ENCODE data around the gene ARF3.
A peak's percentile ranks its signal among the peaks of the same experiment; 100 is the strongest.

ARF3 gene

GRCh38 chr12:48969833-48970701 lies 12.8 kb upstream of the ARF3 start:
- H3K9ac ChIP-seq (ENCODE audit: insufficient read length, low read depth), result peak overlapping the region; percentile 95
- H3K27me3 ChIP-seq (ENCODE audit: insufficient read depth, insufficient read length), result peaks cover 39% of the 10 kb centered on the region
- peaks cover 34% of the 10 kb centered on the region for H3K4me1 ChIP-seq (ENCODE audit: insufficient read depth, insufficient read length)
- H3K9me3 ChIP-seq (ENCODE audit: insufficient read depth, low read length), result no peaks in the 10 kb centered on the region
- H3K4me3 ChIP-seq (ENCODE audit: insufficient read length, low read depth), result peak overlapping the region; percentile 72
- H3K36me3 ChIP-seq (ENCODE audit: insufficient read depth, insufficient read length, low read length), result peaks cover 16% of the 10 kb centered on the region
- DNase-seq (ENCODE audit: low read depth, low spot score), result no peak
- no peak for TF ChIP-seq ZNF274 (IDR thresholded peaks at IDR 0.05; ENCODE audit: low read depth, low read length)
- TF ChIP-seq YY1 (IDR thresholded peaks at IDR 0.05; ENCODE audit: insufficient read depth, insufficient read length), result no peak
- TF ChIP-seq SUZ12 (IDR thresholded peaks at IDR 0.05; ENCODE audit: extremely low read depth, insufficient read depth, insufficient read length), result no peak

DNA sequence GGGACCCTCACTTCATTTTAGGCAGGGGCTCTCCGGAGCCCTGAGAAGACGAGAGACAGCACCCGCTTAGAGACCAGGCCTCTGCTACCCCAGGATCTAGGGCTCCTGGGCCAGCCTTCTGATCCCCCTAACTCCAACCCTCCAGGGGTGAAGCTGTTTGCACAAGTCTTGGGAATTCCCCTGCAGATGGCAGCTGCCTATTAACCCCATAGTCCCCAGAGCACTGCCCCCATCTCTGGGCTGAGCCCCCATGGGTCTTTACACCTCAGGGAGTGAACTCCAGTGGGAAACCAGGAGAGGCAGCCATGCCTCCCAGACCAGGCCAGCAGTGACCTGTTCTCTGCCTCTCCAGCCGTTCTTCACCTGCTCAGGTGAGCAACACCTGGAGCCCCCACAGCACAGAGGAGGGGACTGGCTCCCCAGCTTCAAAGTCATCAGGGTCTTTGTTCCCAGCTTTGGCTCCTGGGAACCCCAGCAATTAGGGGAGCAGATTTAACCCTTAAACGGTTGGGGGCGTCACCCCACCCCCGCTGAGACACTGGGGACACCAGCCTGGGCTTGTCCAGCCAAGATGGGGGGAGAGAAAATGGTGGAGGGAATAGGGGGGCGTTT lies 12.0 kb upstream of the ARF3 start:
- Histone ChIP-seq H3K9ac (ENCODE audit: insufficient read length, low read depth) (peak overlapping the region; percentile 95), H3K36me3 (ENCODE audit: insufficient read depth, insufficient read length, low read length) (peaks cover 20% of the 10 kb centered on the region), H3K4me1 (ENCODE audit: insufficient read depth, insufficient read length) (peaks cover 37% of the 10 kb centered on the region), H3K27me3 (ENCODE audit: insufficient read depth, insufficient read length) (peaks cover 39% of the 10 kb centered on the region), H3K9me3 (ENCODE audit: insufficient read depth, low read length) (no peaks in the 10 kb centered on the region), H3K4me3 (ENCODE audit: insufficient read length, low read depth) (peak overlapping the region; percentile 72)
- no peak for DNase-seq (ENCODE audit: low read depth, low spot score)
- TF ChIP-seq ZNF274 (IDR thresholded peaks at IDR 0.05; ENCODE audit: low read depth, low read length), result no peak
- TF ChIP-seq YY1 (IDR thresholded peaks at IDR 0.05; ENCODE audit: insufficient read depth, insufficient read length), result no peak
- TF ChIP-seq SUZ12 (IDR thresholded peaks at IDR 0.05; ENCODE audit: extremely low read depth, insufficient read depth, insufficient read length), result no peak

GRCh38 chr12:48968467-48968866 lies 11.2 kb upstream of the ARF3 start:
- Histone ChIP-seq H3K27me3 (ENCODE audit: insufficient read depth, insufficient read length) (peaks cover 36% of the 10 kb centered on the region), H3K4me3 (ENCODE audit: insufficient read length, low read depth) (no peak overlapping the region), H3K4me1 (ENCODE audit: insufficient read depth, insufficient read length) (peaks cover 37% of the 10 kb centered on the region)

GRCh38 chr12:48967991-48968390 lies 10.7 kb upstream of the ARF3 start:
- peak overlapping the region; percentile 4 for H3K4me3 ChIP-seq (ENCODE audit: insufficient read length, low read depth)
- H3K27me3 ChIP-seq (ENCODE audit: insufficient read depth, insufficient read length), result peaks cover 31% of the 10 kb centered on the region
- H3K36me3 ChIP-seq (ENCODE audit: insufficient read depth, insufficient read length, low read length), result peaks cover 21% of the 10 kb centered on the region
- peaks cover 37% of the 10 kb centered on the region for H3K4me1 ChIP-seq (ENCODE audit: insufficient read depth, insufficient read length)
- H3K9me3 ChIP-seq (ENCODE audit: insufficient read depth, low read length), result no peaks in the 10 kb centered on the region
- H3K9ac ChIP-seq (ENCODE audit: insufficient read length, low read depth), result peak overlapping the region; percentile 82
- no peak for TF ChIP-seq ZNF274 (IDR thresholded peaks at IDR 0.05; ENCODE audit: low read depth, low read length)
- TF ChIP-seq SUZ12 (IDR thresholded peaks at IDR 0.05; ENCODE audit: extremely low read depth, insufficient read depth, insufficient read length), result no peak
- no peak for TF ChIP-seq YY1 (IDR thresholded peaks at IDR 0.05; ENCODE audit: insufficient read depth, insufficient read length)
- DNase-seq (ENCODE audit: low read depth, low spot score), result no peak

More at GRCh38 chr12:48968467-48968866, 11.2 kb upstream of the ARF3 start:
- TF ChIP-seq SUZ12 (IDR thresholded peaks at IDR 0.05; ENCODE audit: extremely low read depth, insufficient read depth, insufficient read length) (no peak), ZNF274 (IDR thresholded peaks at IDR 0.05; ENCODE audit: low read depth, low read length) (no peak), YY1 (IDR thresholded peaks at IDR 0.05; ENCODE audit: insufficient read depth, insufficient read length) (no peak)
- H3K9ac ChIP-seq (ENCODE audit: insufficient read length, low read depth), result no peak overlapping the region
- peaks cover 21% of the 10 kb centered on the region for H3K36me3 ChIP-seq (ENCODE audit: insufficient read depth, insufficient read length, low read length)
- H3K9me3 ChIP-seq (ENCODE audit: insufficient read depth, low read length), result no peaks in the 10 kb centered on the region
- DNase-seq (ENCODE audit: low read depth, low spot score), result no peak

DNA sequence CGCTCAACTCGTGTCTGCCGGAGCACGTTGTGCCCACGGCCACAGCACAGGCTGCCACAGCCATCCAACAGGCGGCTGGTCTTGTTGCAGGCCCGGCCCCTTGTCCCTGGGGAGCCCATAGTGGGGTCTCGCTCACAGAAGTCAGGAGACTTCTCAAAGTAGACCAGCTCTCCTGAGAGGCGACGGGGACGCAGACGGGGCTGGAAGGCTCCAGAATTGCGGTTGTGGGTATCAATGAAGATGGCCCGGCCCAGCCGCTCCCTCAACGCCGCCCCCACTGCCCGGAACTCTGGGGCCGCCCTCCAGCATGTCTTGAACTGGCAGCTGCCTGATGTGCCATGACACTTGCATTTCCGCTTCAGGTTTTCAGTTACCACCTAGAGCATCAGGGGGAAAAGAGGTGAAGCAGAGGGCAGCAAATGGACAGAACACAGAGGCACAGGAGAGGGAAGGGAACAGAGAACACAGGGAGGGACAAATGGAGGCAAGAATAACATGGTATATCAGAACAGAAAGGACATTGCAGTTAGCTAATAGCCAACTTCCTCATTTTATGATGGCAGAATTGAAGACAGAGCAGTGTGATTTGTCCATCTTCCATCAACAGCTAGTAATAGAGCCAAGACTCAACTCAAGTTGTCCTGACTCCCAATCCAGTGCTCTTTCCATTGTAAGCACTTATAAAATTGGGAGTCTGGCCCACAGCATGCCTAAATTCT lies 9.0 kb upstream of the ARF3 start:
- no peak overlapping the region for H3K4me3 ChIP-seq (ENCODE audit: insufficient read length, low read depth)
- no peaks in the 10 kb centered on the region for H3K9me3 ChIP-seq (ENCODE audit: insufficient read depth, low read length)
- peaks cover 33% of the 10 kb centered on the region for H3K4me1 ChIP-seq (ENCODE audit: insufficient read depth, insufficient read length)
- TF ChIP-seq YY1 (IDR thresholded peaks at IDR 0.05; ENCODE audit: insufficient read depth, insufficient read length), result no peak
- TF ChIP-seq SUZ12 (IDR thresholded peaks at IDR 0.05; ENCODE audit: extremely low read depth, insufficient read depth, insufficient read length), result no peak
- TF ChIP-seq ZNF274 (IDR thresholded peaks at IDR 0.05; ENCODE audit: low read depth, low read length), result no peak
- no peak overlapping the region for H3K9ac ChIP-seq (ENCODE audit: insufficient read length, low read depth)
- peaks cover 15% of the 10 kb centered on the region for H3K27me3 ChIP-seq (ENCODE audit: insufficient read depth, insufficient read length)
- DNase-seq (ENCODE audit: low read depth, low spot score), result no peak
- peaks cover 25% of the 10 kb centered on the region for H3K36me3 ChIP-seq (ENCODE audit: insufficient read depth, insufficient read length, low read length)

DNA sequence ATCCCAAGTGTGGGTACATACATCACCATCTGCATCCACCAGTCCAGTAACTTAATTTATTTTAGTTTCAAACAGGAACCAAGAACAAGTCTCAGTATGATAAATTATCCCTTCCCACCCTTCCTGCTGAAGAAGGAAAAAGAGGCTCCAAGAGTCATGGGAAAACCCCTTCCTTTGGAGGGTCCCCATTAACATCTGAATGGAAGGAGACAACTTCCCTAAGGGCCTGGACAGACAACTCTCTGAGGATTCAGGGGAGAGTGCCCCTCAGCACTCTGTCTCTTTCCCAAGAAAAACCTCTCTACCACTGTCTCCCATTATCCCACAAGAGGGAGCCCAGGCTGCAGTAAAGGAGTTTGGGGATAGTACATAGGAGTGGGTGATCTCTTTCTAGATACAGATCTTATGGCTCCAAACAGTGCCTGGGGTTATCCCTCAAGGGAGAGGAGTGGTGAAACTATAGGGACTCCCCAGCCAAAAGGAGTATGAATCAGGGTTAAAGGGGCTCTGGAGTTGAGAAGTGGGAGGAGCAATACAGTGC lies 8.1 kb upstream of the ARF3 start:
- Histone ChIP-seq H3K4me3 (ENCODE audit: insufficient read length, low read depth) (no peak overlapping the region), H3K36me3 (ENCODE audit: insufficient read depth, insufficient read length, low read length) (peaks cover 25% of the 10 kb centered on the region), H3K4me1 (ENCODE audit: insufficient read depth, insufficient read length) (peaks cover 38% of the 10 kb centered on the region), H3K27me3 (ENCODE audit: insufficient read depth, insufficient read length) (peaks cover 5% of the 10 kb centered on the region), H3K9me3 (ENCODE audit: insufficient read depth, low read length) (no peaks in the 10 kb centered on the region), H3K9ac (ENCODE audit: insufficient read length, low read depth) (peak overlapping the region; percentile 22)
- no peak for TF ChIP-seq YY1 (IDR thresholded peaks at IDR 0.05; ENCODE audit: insufficient read depth, insufficient read length)
- TF ChIP-seq ZNF274 (IDR thresholded peaks at IDR 0.05; ENCODE audit: low read depth, low read length), result no peak
- no peak for TF ChIP-seq SUZ12 (IDR thresholded peaks at IDR 0.05; ENCODE audit: extremely low read depth, insufficient read depth, insufficient read length)
- DNase-seq (ENCODE audit: low read depth, low spot score), result peak; percentile 89

All from NT2/D1 (cell line).